ENCODE results near the gene ZBTB20. TPM values are rescaled to one million over a fixed set of nuclear protein-coding genes. Genes with fewer than 3 reads are reported as not detected.

Gene ZBTB20
- total and polyA plus RNA-seq, 8 donors, result 0.15 to 149 (median 38.5) TPM

DNA sequence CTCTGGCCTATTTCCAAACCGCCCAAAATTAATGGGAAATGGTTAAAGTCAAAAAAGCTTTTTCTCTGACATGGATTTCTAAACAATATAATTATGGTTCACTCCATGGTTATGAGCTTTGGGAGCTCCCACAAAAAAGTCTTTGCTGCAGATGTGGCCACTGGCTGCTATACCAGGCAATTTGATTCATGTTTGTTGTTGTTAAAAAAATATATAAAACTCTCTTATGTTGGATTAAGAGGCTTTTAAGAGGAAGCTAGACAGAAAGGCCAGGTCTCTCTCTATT, 594.6 kb downstream of the ZBTB20 start:
- Histone ChIP-seq H3K4me3 (no peak overlapping the region), H3K4me1 (peaks cover 0 to 6% (median 1%) of the 10 kb centered on the region in 4 donors), H3K27ac (no peak overlapping the region), H3K36me3 (no peaks in the 10 kb centered on the region), H3K9me3 (no peaks in the 10 kb centered on the region), H3K27me3 (no peaks in the 10 kb centered on the region)
- intact Hi-C loops (cut with DNase I; ENCODE audit: low total_unique reads), result no loop called here
- TF ChIP-seq POLR2A (IDR thresholded peaks at IDR 0.05) (no peak), POLR2AphosphoS5 (IDR thresholded peaks at IDR 0.05) (no peak), EP300 (IDR thresholded peaks at IDR 0.05) (no peak)
- TF ChIP-seq, protein P1, sequence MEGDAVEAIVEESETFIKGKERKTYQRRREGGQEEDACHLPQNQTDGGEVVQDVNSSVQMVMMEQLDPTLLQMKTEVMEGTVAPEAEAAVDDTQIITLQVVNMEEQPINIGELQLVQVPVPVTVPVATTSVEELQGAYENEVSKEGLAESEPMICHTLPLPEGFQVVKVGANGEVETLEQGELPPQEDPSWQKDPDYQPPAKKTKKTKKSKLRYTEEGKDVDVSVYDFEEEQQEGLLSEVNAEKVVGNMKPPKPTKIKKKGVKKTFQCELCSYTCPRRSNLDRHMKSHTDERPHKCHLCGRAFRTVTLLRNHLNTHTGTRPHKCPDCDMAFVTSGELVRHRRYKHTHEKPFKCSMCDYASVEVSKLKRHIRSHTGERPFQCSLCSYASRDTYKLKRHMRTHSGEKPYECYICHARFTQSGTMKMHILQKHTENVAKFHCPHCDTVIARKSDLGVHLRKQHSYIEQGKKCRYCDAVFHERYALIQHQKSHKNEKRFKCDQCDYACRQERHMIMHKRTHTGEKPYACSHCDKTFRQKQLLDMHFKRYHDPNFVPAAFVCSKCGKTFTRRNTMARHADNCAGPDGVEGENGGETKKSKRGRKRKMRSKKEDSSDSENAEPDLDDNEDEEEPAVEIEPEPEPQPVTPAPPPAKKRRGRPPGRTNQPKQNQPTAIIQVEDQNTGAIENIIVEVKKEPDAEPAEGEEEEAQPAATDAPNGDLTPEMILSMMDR (IDR thresholded peaks at IDR 0.05), result no peak
- no peak for DNase-seq
- WGBS, 5 donors, result 84 to 98% (median 87%) methylated on average over 1 of the region's 1 CpG

DNA sequence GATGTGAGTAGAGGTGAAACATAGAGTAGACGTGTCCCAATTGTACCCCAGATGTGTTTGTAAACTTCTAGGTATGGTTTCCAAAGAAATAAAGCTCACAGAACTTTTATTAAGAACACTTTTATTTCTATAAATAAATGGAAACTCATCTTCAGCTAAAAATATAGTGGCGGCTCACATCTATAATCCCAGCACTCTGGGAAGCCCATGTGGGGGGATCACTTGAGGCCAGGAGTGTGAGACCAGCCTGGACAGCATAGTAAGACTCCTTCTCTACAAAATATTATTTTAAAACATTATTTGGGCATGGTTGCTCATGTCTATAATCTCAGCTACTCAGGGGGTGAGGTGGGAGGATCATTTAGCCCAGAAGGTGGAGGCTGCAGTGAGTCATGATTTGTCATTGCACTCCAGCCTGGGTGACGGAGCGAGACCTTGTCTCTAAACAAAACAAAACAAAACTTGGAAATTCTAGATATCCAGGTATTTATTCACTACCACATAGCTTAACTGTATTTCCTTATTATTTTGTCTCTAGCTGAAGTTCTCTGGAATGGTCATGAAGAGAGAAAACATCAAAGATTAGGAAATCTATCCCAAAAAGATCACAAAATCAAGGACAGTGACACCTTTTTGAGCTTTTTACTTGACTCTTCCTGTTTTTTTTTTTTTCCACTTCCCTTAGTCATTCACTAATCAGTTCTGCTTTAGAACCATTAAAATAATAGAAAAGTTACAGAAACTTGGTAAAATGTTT, 595.1 kb downstream of the ZBTB20 start:
- intact Hi-C loops (cut with DNase I; ENCODE audit: low total_unique reads), result no loop called here
- no peak overlapping the region for H3K27ac ChIP-seq
- H3K4me3 ChIP-seq, result no peak overlapping the region
- H3K27me3 ChIP-seq, result no peaks in the 10 kb centered on the region
- no peaks in the 10 kb centered on the region for H3K36me3 ChIP-seq
- TF ChIP-seq, protein P1 (IDR thresholded peaks at IDR 0.05), result no peak
- DNase-seq, result no peak
- peaks cover 0 to 6% (median 0%) of the 10 kb centered on the region in 4 donors for H3K4me1 ChIP-seq
- WGBS, 5 donors, result 78 to 91% (median 89%) methylated on average over 4 of the region's 4 CpGs
- H3K9me3 ChIP-seq, result no peaks in the 10 kb centered on the region

DNA sequence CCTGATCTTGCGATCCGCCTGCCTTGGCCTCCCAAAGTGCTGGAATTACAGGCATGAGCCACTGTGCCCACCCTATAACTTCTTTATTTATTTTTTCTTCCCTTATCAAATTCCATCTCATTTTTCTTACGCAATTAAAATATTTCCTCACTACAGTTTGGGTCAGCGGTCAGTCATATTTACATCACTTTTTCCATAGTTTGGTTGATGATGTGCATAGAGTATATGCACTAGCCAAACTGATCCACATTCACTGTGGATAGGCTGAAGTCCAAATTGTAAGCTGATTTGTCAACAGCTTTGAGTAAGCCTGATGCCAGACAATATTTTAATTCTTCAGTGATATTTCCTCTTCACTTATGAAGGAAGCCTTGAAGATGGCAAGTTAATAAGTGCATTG, 596.9 kb downstream of the ZBTB20 start:
- 95 to 98% (median 97%) methylated on average over 4 of the region's 4 CpGs for WGBS, 5 donors
- H3K9me3 ChIP-seq, result no peaks in the 10 kb centered on the region
- DNase-seq, result no peak
- intact Hi-C loops (cut with DNase I; ENCODE audit: low total_unique reads), result no loop called here
- no peak overlapping the region for H3K4me3 ChIP-seq
- H3K27ac ChIP-seq, result no peak overlapping the region
- H3K4me1 ChIP-seq, result peaks cover 0 to 6% (median 0%) of the 10 kb centered on the region in 4 donors
- TF ChIP-seq POLR2AphosphoS5 (IDR thresholded peaks at IDR 0.05) (no peak), POLR2A (IDR thresholded peaks at IDR 0.05) (no peak), EP300 (IDR thresholded peaks at IDR 0.05) (no peak)
- TF ChIP-seq, protein P1 (IDR thresholded peaks at IDR 0.05), result no peak
- H3K36me3 ChIP-seq, result no peaks in the 10 kb centered on the region
- H3K27me3 ChIP-seq, result no peaks in the 10 kb centered on the region

DNA sequence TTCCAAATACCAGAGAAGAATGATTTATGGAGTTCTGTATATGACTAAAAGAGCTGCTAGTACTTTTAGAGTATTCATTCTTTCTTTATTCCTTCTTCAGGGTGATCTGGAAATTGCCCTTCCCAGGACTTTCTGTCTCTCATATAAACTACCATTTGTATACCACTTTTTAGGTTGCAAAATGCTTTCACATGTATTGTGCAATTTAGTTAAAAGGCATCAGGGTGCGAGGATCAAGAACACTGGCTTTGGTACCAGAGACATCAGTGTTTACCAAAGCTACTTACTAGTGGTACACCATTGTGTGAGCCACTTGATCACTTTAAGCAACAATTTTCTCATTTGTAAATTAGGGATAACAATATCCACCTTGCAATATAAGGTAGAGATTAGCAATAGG, 601.9 kb downstream of the ZBTB20 start:
- TF ChIP-seq EP300 (IDR thresholded peaks at IDR 0.05) (no peak), POLR2A (IDR thresholded peaks at IDR 0.05) (no peak), POLR2AphosphoS5 (IDR thresholded peaks at IDR 0.05) (no peak)
- TF ChIP-seq, protein P1 (IDR thresholded peaks at IDR 0.05), result no peak
- no peak overlapping the region for H3K27ac ChIP-seq
- H3K36me3 ChIP-seq, result no peaks in the 10 kb centered on the region
- no peaks in the 10 kb centered on the region for H3K4me1 ChIP-seq
- intact Hi-C loops (cut with DNase I; ENCODE audit: low total_unique reads), result no loop called here
- no peaks in the 10 kb centered on the region for H3K9me3 ChIP-seq
- DNase-seq, result no peak
- 87 to 100% (median 96%) methylated on average over 1 of the region's 1 CpG for WGBS, 5 donors
- H3K4me3 ChIP-seq, result no peak overlapping the region
- no peaks in the 10 kb centered on the region for H3K27me3 ChIP-seq

Measured in stomach (tissue), 9 donors.